ENCODE results near the gene FGFR3. TPM values are rescaled to one million over a fixed set of nuclear protein-coding genes. Genes with fewer than 3 reads are reported as not detected.

Gene FGFR3
- total RNA-seq, 4 donors from 2014 or later: 1.2 to 2.0 (median 1.6) TPM

GRCh38 chr4:1807332-1807777 lies 14.3 kb downstream of the FGFR3 start:
- H3K36me3 ChIP-seq: peaks cover 0 to 12% (median 10%) of the 10 kb centered on the region in 4 donors
- 70% methylated on average over 2 of the region's 16 CpGs for WGBS
- H3K4me1 ChIP-seq: no peaks in the 10 kb centered on the region
- H3K27me3 ChIP-seq: peaks cover 0 to 21% (median 0%) of the 10 kb centered on the region in 4 donors
- no peak overlapping the region for H3K4me3 ChIP-seq
- H3K27ac ChIP-seq (replicated peaks in 1 of 4): no peak overlapping the region
- H3K9me3 ChIP-seq: no peaks in the 10 kb centered on the region
- TF ChIP-seq EP300 (IDR thresholded peaks at IDR 0.05) (no peak), POLR2A (IDR thresholded peaks at IDR 0.05; ENCODE audit: low read depth) (no peak), CTCF (IDR thresholded peaks at IDR 0.05) (no peak), POLR2AphosphoS5 (IDR thresholded peaks at IDR 0.05) (no peak)
- no peak for DNase-seq (ENCODE audit: extremely low spot score)
- intact Hi-C loops (cut with DNase I): no loop called here

GRCh38 chr4:1808396-1808795 lies 15.3 kb downstream of the FGFR3 start:
- H3K4me3 ChIP-seq: no peak overlapping the region
- peaks cover 0 to 21% (median 0%) of the 10 kb centered on the region in 4 donors for H3K27me3 ChIP-seq
- no peak for DNase-seq (ENCODE audit: extremely low spot score)
- H3K9me3 ChIP-seq: no peaks in the 10 kb centered on the region
- intact Hi-C loops (cut with DNase I): loop anchor here (2.0 kb wide), 1 partner anchor 62 kb away; no protein-coding TSS in a partner anchor
- TF ChIP-seq CTCF (IDR thresholded peaks at IDR 0.05): no peak
- TF ChIP-seq EP300 (IDR thresholded peaks at IDR 0.05): no peak
- no peak for TF ChIP-seq POLR2A (IDR thresholded peaks at IDR 0.05; ENCODE audit: low read depth)
- no peak for TF ChIP-seq POLR2AphosphoS5 (IDR thresholded peaks at IDR 0.05)
- WGBS: 84% methylated on average over 6 of the region's 6 CpGs
- H3K27ac ChIP-seq (replicated peaks in 1 of 4): no peak overlapping the region
- H3K36me3 ChIP-seq: peaks cover 0 to 22% (median 20%) of the 10 kb centered on the region in 4 donors
- H3K4me1 ChIP-seq: no peaks in the 10 kb centered on the region

GRCh38 chr4:1808851-1809753 lies 16.0 kb downstream of the FGFR3 start:
- WGBS: 74% methylated on average over 10 of the region's 11 CpGs
- no peaks in the 10 kb centered on the region for H3K4me1 ChIP-seq
- intact Hi-C loops (cut with DNase I): loop anchor here (2.0 kb wide), 1 partner anchor 62 kb away; no protein-coding TSS in a partner anchor
- H3K27me3 ChIP-seq: peaks cover 0 to 21% (median 0%) of the 10 kb centered on the region in 4 donors
- no peak for TF ChIP-seq POLR2A (IDR thresholded peaks at IDR 0.05; ENCODE audit: low read depth)
- H3K27ac ChIP-seq (replicated peaks in 1 of 4): no peak overlapping the region
- no peaks in the 10 kb centered on the region for H3K9me3 ChIP-seq
- no peak for DNase-seq (ENCODE audit: extremely low spot score)
- no peak overlapping the region for H3K4me3 ChIP-seq
- H3K36me3 ChIP-seq: peaks cover 0 to 29% (median 27%) of the 10 kb centered on the region in 4 donors

- TF ChIP-seq POLR2A (IDR thresholded peaks at IDR 0.05; ENCODE audit: low read depth): no peak
- TF ChIP-seq CTCF (IDR thresholded peaks at IDR 0.05): peak; percentile 61 to 71 (median 71)
- H3K9me3 ChIP-seq: no peaks in the 10 kb centered on the region
- no peak overlapping the region for H3K4me3 ChIP-seq
- no peak for DNase-seq (ENCODE audit: extremely low spot score)
- no peaks in the 10 kb centered on the region for H3K4me1 ChIP-seq
- H3K36me3 ChIP-seq: peaks cover under 1 to 37% (median 36%) of the 10 kb centered on the region in 4 donors
- 52% methylated on average over 5 of the region's 15 CpGs for WGBS
- H3K27ac ChIP-seq (replicated peaks in 1 of 4): no peak overlapping the region
- peaks cover 0 to 17% (median 0%) of the 10 kb centered on the region in 4 donors for H3K27me3 ChIP-seq
- intact Hi-C loops (cut with DNase I): loop anchor here (2.0 kb wide), 1 partner anchor 63 kb away; no protein-coding TSS in a partner anchor
Observed at GRCh38 chr4:1809754-1810502, 16.8 kb downstream of the FGFR3 start.

- 96% methylated on average over 4 of the region's 10 CpGs for whole genome bisulfite sequencing
- H3K27me3 ChIP-seq: peaks cover 0 to 9% (median 0%) of the 10 kb centered on the region in 4 donors
- TF ChIP-seq EP300 (IDR thresholded peaks at IDR 0.05) (no peak), POLR2AphosphoS5 (IDR thresholded peaks at IDR 0.05) (no peak), CTCF (IDR thresholded peaks at IDR 0.05) (no peak), POLR2A (IDR thresholded peaks at IDR 0.05; ENCODE audit: low read depth) (no peak)
- no peaks in the 10 kb centered on the region for H3K4me1 ChIP-seq
- H3K9me3 ChIP-seq: no peaks in the 10 kb centered on the region
- DNase-seq (ENCODE audit: extremely low spot score): no peak
- no peak overlapping the region for H3K4me3 ChIP-seq
- intact Hi-C loops (cut with DNase I): no loop called here
- H3K27ac ChIP-seq (replicated peaks in 1 of 4): no peak overlapping the region
- H3K36me3 ChIP-seq: peaks cover 9 to 45% (median 44%) of the 10 kb centered on the region in 4 donors
Observed at GRCh38 chr4:1810765-1811164, 17.7 kb downstream of the FGFR3 start.

Data from esophagus muscularis mucosa (tissue), 4 donors.